ENCODE measurements around the gene CACNA1B.

The CACNA1B gene

DNA sequence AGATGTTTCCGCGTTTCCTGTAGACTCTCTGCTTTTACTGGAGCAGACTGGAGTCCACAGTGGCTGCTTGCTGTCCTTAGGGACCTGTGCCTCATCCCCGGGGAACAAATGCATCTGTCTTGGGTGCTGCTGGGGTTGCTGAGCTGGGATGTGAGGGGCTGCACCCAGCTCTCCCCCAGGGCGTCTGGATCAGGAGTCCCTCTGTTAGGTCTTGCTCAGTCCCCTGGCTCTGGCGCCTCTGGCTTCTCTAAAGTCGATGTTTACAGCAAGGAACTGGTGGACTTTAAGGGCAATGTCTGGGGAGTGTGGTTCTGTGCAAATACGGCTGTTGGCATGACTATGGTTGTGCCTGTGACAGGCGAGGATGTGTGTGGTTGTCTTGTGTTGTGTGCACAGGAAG, 91.4 kb downstream of the CACNA1B start:
- no peak for FAIRE-seq

DNA sequence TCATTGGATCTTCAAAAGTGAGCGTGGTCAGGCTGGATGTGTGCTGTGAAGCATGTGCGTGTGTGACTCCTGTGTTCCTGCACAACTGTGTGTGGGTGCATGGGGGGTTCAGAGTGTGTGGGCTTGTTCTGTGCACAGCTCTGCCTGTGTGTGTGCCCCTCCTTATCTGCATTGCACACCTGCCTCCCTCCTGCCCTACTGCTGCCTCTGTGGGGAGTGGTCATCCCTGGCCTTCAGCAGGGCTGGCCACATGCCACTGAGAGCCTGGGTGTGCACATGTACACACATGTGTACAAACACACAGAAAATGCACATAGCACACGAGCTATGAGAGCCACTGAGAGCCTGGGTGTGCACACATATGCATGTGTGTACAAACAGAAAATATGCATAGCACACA, 92.1 kb downstream of the CACNA1B start:
- no peak for FAIRE-seq

DNA sequence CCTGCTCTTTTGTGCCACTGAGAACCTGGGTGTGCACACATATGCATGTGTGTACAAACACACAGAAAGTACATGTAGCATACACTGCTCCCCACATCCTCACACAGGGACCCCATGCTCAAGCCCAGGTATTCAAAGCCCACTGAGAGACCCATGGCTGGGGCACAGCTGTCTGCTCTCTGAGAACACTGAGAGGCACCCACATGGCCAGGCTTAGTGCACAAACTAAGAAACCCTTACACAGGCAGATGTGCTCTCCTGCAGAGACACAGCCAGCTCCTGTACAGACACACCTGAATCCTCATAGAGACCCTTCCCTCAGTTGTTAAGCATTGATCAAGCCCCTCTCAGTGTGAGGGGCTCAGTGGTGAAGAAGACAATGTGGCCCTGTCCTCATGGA, 92.5 kb downstream of the CACNA1B start:
- FAIRE-seq, result no peak

DNA sequence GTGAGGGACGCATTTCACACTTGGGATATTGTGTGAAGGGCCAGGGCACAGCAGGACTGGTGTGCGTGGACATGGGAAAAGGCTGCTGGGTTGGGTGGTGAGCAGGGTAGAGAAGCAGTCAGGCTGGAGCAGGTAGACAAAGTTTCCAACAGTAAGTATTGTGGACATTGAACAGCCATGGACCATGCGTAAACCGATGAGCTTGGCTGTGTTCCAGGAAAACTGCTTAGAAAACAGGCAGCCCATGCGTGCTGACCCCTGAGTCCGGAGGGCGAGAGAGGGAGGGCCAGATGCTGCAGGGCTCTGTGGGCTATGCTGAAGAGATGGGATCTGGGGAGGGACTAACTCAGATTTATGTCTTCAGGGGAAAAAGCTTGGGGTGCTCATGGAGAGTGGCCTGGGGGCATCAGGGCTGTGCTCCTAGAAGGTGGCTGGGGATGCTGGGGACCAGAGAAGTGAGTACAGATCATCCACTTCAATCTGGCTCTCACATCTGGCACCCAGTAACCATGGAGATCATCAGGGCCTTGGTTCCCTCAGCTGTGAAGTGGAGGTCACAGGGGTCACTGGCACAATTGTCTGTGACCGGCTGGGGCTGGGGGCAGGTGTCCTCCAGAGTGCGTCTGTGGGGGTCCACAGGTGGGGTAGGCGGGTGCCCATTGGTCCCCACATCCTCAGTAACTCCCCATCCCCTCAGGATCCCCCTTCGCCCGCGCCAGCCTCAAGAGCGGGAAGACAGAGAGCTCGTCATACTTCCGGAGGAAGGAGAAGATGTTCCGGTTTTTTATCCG, 93.3 kb downstream of the CACNA1B start:
- no peak for FAIRE-seq

DNA sequence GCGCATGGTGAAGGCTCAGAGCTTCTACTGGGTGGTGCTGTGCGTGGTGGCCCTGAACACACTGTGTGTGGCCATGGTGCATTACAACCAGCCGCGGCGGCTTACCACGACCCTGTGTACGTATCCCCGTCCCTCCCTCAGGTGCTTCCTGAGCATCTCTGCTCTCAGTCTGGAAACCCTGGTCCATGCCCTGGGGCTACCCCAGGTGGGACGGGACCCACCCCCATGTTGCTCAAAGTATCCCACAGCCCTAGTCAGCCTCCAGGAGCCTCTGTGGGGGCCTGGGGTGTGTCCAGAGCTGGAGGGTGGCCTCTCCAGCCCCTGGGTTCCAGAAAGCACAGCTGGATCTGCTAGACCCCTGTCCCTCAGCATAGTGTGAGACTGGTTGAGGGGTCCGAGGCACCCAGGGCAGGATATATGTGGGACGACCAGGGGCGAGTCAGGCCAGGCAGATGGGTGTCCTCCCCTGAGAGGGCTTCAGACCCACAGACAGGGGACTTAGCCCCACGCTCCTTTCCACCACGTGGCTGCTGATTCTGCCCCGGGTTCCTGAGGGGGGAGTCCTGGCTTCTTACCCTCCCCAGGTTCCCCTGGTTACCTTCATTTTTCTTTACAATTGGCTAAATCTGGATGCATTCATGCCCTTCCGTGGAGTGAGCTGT, 94.0 kb downstream of the CACNA1B start:
- no peak for FAIRE-seq

DNA sequence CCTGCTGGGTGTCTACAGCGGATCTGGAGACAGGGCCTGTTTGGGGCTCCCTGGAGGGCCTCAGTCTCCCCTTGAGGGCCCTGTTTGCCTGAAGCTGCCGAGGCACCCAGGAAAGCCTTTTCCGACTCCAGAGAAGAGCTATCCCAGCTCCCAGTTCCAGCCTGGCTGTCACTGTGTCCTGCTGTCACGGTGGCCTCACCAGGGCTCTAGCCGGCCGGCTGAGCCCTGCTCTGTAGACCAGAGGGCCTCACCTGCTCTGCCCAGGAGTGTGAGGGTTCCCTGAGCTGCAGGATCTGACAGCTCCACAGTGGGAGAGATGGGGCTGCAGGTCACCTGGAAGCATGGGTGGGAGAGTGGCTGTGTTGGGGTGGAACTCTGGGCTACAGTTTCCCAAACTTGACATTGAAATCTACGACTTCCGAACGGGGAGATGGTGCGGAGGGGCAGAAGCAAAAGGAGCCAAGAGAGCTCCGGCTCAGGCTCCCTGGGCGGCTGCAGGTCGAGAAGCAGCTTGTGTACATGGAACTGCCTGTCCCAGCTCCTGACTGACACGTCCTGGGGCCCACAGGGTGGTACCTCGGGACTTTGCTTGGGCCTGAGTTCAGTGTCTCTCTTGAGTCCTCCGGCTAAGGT, 94.9 kb downstream of the CACNA1B start:
- FAIRE-seq, result no peak

DNA sequence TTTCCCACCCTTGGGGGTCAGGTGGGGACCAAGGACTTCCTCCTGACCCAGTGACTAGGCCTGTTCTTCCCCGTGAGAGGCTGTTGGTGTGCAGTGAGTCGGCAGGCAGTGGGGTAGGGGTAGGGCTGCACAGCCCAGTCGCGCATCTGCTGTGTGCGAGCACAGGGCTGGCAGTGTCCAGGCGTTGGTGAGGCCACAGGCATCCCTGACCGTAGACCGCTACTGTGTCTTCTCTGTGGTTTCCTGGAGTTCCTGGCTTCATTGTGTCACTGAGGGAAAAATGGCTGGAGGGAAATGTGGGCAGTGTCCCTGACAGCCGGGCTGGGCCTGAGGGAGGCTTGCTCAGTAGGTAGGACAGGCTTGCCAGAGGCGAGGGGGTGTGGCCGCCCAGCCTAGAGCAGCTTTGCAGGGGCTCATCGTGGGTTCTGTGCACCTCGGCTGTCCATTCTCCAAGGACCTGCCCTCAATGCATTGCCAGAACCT, 95.4 kb downstream of the CACNA1B start:
- FAIRE-seq, result no peak

DNA sequence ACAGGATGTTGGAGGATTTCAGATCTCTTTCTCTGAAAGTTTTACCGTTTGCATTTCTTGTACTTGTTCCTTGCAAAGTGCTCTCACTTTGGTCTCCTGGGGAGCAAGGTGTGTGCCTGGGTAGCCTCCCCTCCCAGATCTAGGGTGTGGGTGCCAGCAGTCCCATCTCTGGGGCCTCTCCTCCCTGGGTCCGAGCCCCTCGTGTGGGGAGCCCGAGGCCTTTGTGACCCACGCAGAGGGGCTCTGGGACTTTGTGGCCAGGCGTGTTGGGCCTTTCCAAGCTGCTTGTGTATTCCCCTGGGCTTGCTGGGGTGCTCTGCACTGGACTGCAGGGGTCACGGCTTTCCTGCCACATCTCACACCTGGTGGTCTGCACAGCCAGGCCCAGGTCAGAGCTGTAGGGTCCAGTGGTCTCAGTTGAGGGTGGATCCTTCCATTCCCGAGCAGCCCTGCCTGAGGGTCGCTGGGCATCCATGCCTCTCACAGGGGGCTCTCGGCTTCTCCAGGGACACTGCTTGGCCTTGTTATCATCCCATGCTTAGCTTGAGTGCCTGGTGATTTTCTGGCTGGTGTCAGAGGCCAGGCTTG, 96.3 kb downstream of the CACNA1B start:
- no peak for FAIRE-seq

DNA sequence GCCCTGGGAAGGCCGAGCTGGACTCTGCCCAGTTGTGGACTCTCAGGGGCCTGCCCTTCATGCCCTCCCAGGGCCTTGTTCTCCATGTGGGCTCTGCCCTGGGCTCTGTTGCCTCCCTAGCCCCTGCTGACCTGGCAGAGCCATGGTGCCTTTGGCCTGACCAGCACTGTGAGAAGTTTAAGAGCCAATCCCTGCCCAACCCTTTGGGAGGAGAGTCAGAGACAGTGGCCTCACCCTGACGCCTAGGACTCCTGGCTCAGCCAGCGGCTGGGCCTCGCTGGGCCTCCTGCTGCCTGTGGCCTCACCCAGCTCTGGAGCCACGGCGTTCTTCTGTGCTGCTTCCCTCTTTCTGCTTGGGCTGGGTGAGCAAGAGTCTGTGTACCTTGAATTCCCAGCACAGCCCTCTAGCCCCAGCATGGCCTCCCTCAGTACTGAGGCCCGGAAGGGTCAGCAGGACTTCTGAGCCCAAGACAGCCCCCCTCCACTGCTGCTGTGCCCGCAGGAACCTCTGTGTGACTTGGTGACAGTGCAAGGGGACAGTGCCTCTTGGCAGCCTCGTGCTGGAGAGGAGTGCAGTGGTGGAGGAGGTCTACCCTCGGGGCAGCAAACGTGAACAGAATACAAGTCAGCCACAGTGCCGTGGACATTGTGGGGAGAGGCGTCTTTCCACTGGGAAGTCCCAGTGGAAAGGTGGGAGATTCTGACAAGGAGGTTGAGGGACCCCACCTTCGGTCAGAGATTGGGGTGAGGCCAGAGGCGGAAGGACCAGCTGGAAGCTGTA, 97.4 kb downstream of the CACNA1B start:
- no peak for FAIRE-seq

DNA sequence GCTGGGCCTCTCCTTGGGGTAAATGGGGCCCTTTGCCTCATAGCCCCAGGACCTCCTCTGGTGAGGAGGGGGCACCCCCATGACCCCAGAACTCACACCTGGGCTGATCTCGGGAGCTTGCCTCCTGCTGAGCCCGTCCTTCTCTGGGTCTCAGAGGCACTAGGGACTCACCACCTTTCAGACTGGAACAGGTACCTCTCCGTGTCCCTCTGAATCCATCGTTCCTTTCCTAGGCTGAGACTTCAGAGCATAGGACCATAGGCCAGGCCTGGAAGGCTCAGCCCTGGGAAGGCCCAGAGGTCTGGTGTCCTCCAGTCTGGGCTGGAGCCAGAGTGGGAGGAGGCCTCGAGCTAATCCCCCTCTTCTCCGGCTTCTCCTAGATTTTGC, 97.9 kb downstream of the CACNA1B start:
- FAIRE-seq, result no peak

DNA sequence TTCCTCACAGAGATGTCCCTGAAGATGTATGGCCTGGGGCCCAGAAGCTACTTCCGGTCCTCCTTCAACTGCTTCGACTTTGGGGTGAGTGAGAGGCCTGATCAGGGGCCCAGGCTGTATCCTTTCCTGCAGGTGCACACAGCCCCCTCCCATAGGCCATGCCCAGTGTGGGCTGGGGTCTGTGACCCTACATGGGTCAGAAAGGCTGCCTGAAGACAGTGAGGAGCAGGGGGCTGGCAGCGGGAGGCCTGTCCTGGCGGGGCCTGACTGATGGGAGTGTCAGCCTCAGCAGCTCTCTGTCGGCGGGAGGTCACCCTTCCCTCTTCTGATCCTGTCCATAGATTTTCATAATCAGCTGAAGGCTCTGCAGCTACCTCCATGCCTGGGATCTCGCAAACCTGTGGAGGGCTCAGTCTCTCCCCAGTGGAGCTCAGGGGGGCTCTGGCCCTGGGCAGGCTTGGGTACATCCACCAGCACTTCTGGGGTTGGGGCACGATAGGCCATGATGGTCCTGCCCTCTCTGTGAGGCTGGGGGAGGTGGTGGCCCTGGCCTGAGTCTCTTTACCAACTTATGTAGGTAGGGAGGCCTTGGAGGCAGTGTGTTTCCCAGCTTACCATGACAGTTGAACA, 98.5 kb downstream of the CACNA1B start:
- no peak for FAIRE-seq

DNA sequence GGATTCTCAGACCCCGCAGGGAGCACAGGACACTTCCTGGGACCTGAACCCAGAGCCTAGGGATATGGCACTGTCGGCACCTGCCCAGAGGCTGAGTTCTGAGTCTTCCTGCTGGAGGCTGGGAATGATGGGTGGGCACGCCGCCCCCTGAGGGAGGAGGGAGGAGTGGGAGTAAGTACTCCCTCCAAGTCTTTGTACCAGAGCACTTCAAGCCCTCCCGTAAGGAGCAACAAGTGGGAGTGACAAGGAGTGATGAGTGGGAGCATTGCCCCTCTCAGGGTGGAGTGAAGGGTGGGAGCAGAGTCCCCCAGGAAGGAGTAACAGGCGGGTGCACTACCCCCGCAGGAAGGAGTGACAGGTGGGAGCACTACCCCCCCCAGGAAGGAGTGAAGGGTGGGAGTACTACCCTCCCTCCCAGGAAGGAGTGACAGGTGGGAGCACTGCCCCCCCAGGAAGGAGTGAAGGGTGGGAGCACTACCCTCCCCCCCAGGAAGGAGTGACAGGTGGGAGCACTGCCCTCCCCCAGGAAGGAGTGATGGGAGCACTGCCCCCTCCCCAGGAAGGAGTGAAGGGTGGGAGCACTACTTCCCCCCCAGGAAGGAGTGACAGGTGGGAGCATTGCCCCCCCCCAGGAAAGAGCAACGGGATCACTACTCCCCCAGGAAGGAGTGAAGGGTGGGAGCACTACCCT, 100.1 kb downstream of the CACNA1B start:
- FAIRE-seq, result no peak

DNA sequence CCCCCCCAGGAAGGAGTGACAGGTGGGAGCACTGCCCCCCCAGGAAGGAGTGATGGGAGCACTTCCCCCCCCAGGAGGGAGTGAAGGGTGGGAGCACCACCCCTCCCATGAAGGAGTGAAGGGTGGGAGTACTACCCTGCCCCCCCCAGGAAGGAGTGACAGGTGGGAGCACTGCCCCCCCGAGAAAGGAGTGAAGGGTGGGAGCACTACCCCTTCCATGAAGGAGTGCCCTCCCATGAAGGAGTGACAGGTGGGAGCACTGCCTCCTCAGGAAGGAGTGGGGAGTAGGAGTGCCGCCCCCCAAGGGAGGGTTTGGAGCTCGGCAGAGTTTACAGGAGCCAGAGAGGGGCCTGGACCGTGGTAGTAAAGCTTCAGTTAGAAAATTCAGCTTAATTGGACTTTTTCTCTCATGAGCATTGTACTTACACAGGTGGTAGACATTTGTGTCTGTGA, 100.7 kb downstream of the CACNA1B start:
- no peak for FAIRE-seq

DNA sequence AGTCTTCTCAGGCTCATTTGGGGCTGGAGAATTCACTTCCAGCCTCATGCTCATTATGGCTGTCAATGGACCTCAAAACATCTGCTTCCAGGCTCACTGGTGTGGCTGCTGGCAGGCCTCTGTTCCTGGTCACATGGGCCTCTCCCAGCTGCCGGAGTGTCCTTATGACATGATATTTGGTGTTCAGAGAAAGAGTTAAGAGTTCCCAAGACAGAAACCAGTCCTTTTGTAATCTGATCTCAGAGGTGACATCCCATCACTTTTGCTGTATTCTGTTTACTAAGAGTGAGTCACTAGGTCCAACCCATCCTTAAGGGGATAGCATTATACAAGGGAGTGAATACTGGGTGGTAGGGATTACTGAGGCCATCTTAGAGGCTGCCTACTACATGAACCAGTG, 104.6 kb downstream of the CACNA1B start:
- FAIRE-seq, result no peak

DNA sequence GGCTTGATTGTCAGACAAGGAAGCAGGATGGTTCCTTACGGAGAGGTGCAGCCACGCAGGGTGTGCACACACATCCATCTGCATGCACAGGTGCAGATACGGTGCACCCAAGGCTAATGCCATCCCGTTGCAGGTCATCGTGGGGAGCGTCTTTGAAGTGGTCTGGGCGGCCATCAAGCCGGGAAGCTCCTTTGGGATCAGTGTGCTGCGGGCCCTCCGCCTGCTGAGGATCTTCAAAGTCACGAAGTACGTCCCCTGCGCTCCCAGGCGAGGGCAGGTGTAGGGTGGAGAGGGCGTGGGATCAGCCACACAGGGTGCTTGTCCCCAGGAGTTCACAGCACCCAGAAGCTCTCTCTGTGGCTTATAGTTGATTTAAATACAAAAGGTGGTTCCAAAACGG, 106.4 kb downstream of the CACNA1B start:
- FAIRE-seq, result no peak

DNA sequence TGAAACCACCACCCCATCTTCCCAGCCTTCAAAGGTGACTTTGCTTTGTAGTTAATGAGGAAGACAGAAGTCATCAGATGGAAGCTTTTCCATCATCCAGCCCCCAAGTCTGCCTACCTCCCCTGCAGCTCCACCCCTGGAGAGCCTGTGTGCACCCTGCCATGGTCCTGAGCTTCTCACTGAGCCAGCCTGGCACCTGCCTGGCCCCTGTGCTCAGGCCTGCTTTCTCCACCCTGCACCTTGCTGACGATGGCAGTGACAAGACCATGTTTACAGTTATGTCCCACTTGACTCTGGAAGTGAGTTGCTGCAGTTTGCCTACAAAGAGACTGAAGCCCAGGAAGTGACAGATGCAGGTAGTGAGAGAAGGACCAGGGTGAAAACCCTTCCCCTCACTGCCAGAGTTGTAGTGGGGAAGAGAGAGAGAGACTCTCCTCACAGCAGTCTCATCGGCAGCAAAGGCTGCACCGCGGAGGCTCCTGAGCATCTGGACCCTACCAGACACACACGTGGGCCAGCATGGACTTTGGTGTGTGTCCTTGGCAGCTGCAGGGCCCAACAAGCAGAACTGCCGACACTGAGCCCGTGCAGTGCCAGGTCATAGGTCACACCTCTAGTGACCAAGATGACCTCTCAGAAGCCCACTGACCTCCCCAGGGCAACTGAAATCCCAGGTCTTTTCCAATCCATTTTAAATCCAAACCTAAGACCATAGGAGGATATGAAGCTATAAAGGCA, 107.1 kb downstream of the CACNA1B start:
- no peak for FAIRE-seq

DNA sequence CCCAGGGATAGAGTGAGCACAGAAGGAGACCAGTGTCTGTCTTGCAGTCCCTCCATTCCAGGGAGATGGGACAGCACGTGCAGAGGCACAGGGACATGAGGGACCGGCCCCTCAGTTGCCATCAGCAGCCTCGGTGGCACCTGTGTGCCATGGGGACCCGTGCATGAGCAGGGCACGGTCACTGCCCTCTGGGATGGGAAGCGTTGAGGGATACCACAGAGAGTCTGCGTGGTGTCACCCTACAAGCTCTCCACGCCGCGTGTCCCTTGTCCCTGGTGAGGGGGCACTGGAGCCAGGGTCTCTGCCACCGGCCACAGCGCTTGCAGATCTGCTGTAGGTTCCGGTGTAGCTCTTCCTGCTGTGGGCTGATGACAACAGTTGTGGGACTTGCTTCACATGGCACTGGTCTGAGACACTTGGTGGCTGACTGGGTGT, 108.1 kb downstream of the CACNA1B start:
- FAIRE-seq, result no peak

DNA sequence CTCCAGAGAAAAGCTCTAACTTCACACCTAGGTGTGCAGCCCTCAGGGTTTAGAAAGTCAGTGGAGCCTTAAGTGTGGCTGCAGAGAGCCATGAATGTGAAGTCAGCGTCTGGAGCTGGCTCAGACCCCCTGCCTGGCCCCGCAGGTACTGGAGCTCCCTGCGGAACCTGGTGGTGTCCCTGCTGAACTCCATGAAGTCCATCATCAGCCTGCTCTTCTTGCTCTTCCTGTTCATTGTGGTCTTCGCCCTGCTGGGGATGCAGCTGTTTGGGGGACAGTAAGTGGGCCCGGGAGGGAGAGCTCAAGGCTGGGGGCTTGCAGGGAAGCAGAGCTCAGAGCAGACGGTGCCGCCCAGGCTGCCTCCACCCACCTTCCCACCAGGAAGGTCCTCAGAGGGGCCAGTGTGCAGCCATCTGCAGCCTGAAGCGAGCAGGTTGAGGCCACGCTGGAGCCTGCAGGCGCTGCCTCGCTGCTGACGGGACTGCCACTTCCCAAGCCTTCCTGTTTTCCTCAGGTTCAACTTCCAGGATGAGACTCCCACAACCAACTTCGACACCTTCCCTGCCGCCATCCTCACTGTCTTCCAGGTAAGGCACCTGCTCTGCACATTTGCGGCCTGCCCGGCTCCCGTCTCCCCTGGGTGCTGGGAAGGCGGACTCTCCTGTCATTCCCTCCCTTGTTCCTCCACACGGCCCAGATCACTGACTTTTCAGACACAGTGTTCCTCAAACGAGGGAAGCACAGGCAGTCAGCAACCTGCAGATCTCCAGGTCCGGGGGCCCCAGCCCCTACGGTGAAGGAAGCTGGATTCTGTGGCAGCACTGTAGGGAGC, 108.9 kb downstream of the CACNA1B start:
- FAIRE-seq, result no peak

DNA sequence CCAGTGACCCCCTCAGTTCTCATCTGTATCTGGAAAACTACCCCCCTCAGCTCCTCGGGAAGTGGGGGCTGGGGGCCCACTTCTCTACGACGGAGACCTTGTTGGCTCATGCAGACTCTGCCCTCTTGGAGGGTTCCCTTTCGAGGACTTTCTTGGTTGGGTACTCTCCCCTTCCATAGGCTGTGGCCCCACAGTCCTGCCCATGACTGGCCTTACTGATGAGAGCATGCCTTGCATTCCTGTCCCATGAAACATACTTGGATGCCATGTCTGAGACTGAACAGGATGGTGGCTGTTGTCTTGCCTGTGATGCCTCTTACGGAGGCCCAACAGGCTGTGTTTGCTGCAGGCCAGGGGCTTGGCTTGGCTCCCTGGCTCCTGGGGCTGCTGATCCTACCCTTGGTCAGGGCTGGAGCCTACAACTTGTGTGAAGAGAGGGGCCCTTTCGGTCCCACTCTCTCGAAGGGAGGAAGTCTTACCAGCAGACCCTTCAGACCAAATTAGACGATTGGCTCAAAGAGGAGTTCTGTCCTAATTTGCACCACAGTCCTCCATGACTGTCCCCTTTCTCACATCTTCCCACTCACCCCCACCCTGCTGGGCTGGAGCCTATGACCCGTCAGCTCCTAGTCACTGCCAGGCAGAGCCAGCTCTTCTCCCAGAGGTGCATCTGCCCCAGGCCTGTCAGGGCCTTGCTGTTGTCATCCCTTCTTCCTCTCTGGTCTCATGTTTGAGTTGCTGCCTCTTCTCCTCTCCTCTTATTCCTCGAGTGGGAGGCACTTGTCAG, 109.9 kb downstream of the CACNA1B start:
- FAIRE-seq, result no peak

Measured in G401.6 (cell line).